ENCODE data around the gene MUC5AC. TPM values are rescaled to one million over a fixed set of nuclear protein-coding genes. Genes with fewer than 3 reads are reported as not detected.
"Not testable (repeated sequence)": the region's sequence is repeated elsewhere in the genome, so short reads cannot be mapped to it uniquely, and the experiment has no call there.

MUC5AC gene
- total and polyA plus RNA-seq, 8 donors = 0.04 to 0.75 (median 0.37) TPM; not detected in 1

- Histone ChIP-seq H3K9me3 (peaks cover 0 to 22% of the 10 kb centered on the region in 2 donors), H3K4me3 (no peak overlapping the region), H3K27me3 (peaks cover 0 to 46% of the 10 kb centered on the region in 2 donors), H3K4me1 (no peaks in the 10 kb centered on the region), H3K27ac (no peak overlapping the region), H3K36me3 (no peaks in the 10 kb centered on the region)
- TF ChIP-seq CTCF (IDR thresholded peaks at IDR 0.05) = no peak
- ATAC-seq = no peak
- intact Hi-C loops (cut with DNase I) = no loop called here
- DNase-seq = peak in 1 of 4 donors; percentile 83
Measured at GRCh38 chr11:1207401-1208143, 49.8 kb downstream of the MUC5AC start.

GRCh38 chr11:1208144-1208393 is 50.3 kb downstream of the MUC5AC start:
- no peak for DNase-seq
- intact Hi-C loops (cut with DNase I) = no loop called here
- H3K9me3 ChIP-seq = peaks cover 0 to 27% of the 10 kb centered on the region in 2 donors
- H3K4me3 ChIP-seq = no peak overlapping the region
- TF ChIP-seq CTCF (IDR thresholded peaks at IDR 0.05) = no peak
- no peaks in the 10 kb centered on the region for H3K36me3 ChIP-seq
- peaks cover 0 to 41% of the 10 kb centered on the region in 2 donors for H3K27me3 ChIP-seq
- H3K27ac ChIP-seq = no peak overlapping the region
- ATAC-seq = no peak
- H3K4me1 ChIP-seq = no peaks in the 10 kb centered on the region

- no peak for TF ChIP-seq CTCF (IDR thresholded peaks at IDR 0.05)
- no peak overlapping the region for H3K4me3 ChIP-seq
- H3K4me1 ChIP-seq = no peaks in the 10 kb centered on the region
- no peak for ATAC-seq
- H3K36me3 ChIP-seq = no peaks in the 10 kb centered on the region
- intact Hi-C loops (cut with DNase I) = no loop called here
- H3K27ac ChIP-seq = no peak overlapping the region
- peaks cover 0 to 35% of the 10 kb centered on the region in 2 donors for H3K27me3 ChIP-seq
- peak in 1 of 4 donors; percentile 78 for DNase-seq
- peaks cover 0 to 27% of the 10 kb centered on the region in 2 donors for H3K9me3 ChIP-seq
Measured at GRCh38 chr11:1208394-1209261, 50.9 kb downstream of the MUC5AC start.

GRCh38 chr11:1209371-1210057 is 51.8 kb downstream of the MUC5AC start:
- intact Hi-C loops (cut with DNase I) = no loop called here
- no peak for TF ChIP-seq CTCF (IDR thresholded peaks at IDR 0.05)
- ATAC-seq (no peak), DNase-seq (peak in 1 of 4 donors; percentile 45)
- H3K4me1 ChIP-seq = no peaks in the 10 kb centered on the region
- H3K4me3 ChIP-seq = no peak overlapping the region
- H3K27ac ChIP-seq = no peak overlapping the region
- peaks cover 0 to 27% of the 10 kb centered on the region in 2 donors for H3K27me3 ChIP-seq
- no peaks in the 10 kb centered on the region for H3K36me3 ChIP-seq
- H3K9me3 ChIP-seq = peaks cover 0 to 27% of the 10 kb centered on the region in 2 donors

GRCh38 chr11:1211838-1212237 is 54.1 kb downstream of the MUC5AC start:
- TF ChIP-seq CTCF (IDR thresholded peaks at IDR 0.05) = no peak
- H3K27me3 ChIP-seq = peaks cover 0 to 16% of the 10 kb centered on the region in 2 donors
- no peaks in the 10 kb centered on the region for H3K36me3 ChIP-seq
- H3K4me1 ChIP-seq = no peaks in the 10 kb centered on the region
- no peak overlapping the region for H3K27ac ChIP-seq
- no peak for ATAC-seq
- H3K4me3 ChIP-seq = no peak overlapping the region
- no peak for DNase-seq
- peaks cover 0 to 27% of the 10 kb centered on the region in 2 donors for H3K9me3 ChIP-seq
- intact Hi-C loops (cut with DNase I) = no loop called here

- intact Hi-C loops (cut with DNase I); H3K4me3 ChIP-seq; H3K27ac ChIP-seq; ATAC-seq; H3K4me1 ChIP-seq; H3K36me3 ChIP-seq: not testable (repeated sequence)
- DNase-seq = peak in 1 of 4 donors; percentile 23
- H3K9me3 ChIP-seq = peaks cover 0 to 23% of the 10 kb centered on the region in 2 donors
- H3K27me3 ChIP-seq = peaks cover 0 to 33% of the 10 kb centered on the region in 2 donors
Measured at GRCh38 chr11:1215826-1216225, 58.1 kb downstream of the MUC5AC start.
